H1 (cell line): Measurements from ENCODE around the gene PRR12. TPM values are rescaled to one million over a fixed set of nuclear protein-coding genes. Genes with fewer than 3 reads are reported as not detected.

Experiments
- CHD7 ChIP-seq: fragments of 300-600 bp; sonication (generic); IDR thresholded peaks from 2 replicates; pipeline ENCODE4 v1.7.1; 2012; ENCODE audit warnings: low read length, moderate library complexity, mild to moderate bottlenecking, inconsistent platforms; ENCODE audit not compliant: insufficient replicate concordance
- GTF2F1 ChIP-seq: IDR thresholded peaks from 2 replicates; pipeline ENCODE4 v1.6.1; 2012; ENCODE audit warnings: low read depth, low read length, improper control_type of control experiment, borderline replicate concordance
- KDM4A ChIP-seq: IDR thresholded peaks from one replicate; pipeline ENCODE4 v1.7.1; 2012; ENCODE audit warnings: low read depth, mild to moderate bottlenecking, moderate library complexity, low read length, inconsistent platforms; ENCODE audit not compliant: severe bottlenecking
- SUZ12 ChIP-seq: fragments of 200-600 bp; sonication (generic); IDR thresholded peaks from 2 replicates; pipeline ENCODE4 v1.6.1; 2012; ENCODE audit warnings: mild to moderate bottlenecking, inconsistent platforms, low read length, moderate library complexity, mixed read lengths
- polyA plus RNA-seq, 7 experiments: library from polyadenylated mRNA; depleted of rRNA in 3 of 7; stranded (reverse) in 5 of 7; unstranded in 2 of 7; fragments of >200 nt in 5 of 7; fragments of 200-250 nt in 2 of 7; gene quantifications; 1 replicate in 5 of 7; 2 replicates in 1 of 7; 4 replicates in 1 of 7; pipeline versions ENCODE4 v1.2.1 to v1.2.3, GENCODE V29; 2011 to 2013; ENCODE audit warnings: missing spikeins in 2 of 7, mixed read lengths in 2 of 7
- total RNA-seq: library from RNA; stranded (reverse); fragmentation: NEBNext Ultra II Directional; extraction: Animal tissue kit (Norgen Biotek cat#: 25700); gene quantifications from 2 replicates; pipeline ENCODE4 v1.2.1, GENCODE V29; 2021

Gene PRR12
- total and polyA plus RNA-seq, 2 of the 8 experiments (the other 6 are each of a cell fraction or from before 2014, with no cell fraction given): 2.5 to 59.4 TPM

GRCh38 chr19:49553451-49554271 lies 37.3 kb upstream of the PRR12 start (continued):
- no peak for TF ChIP-seq CHD7
- TF ChIP-seq SUZ12: no peak
- no peak for TF ChIP-seq GTF2F1
- TF ChIP-seq KDM4A: no peak
